ENCODE results near the gene LGR5.

LGR5 gene

GRCh38 chr12:71439613-71440344 is at the start of gene LGR5:
Gene LGR5, plus strand, starts transcription at chr12:71439798. Its CDS starts 283 bp downstream, at chr12:71440081.
- DNase-seq = peak in 53 of 56 donors; percentile 20 to 90 (median 72)

- DNase-seq = peak in 1 of 56 donors; percentile 2
These were observed 47.0 kb upstream of the LGR5 start for GRCh38 chr12:71392521-71393145.

- no peak for DNase-seq
These were observed 46.0 kb upstream of the LGR5 start for GRCh38 chr12:71393625-71394024.

- no peak for DNase-seq
These were observed 42.1 kb upstream of the LGR5 start for GRCh38 chr12:71397433-71397954.

GRCh38 chr12:71399197-71399596 is 40.4 kb upstream of the LGR5 start:
- DNase-seq = no peak

GRCh38 chr12:71400481-71400880 is 39.1 kb upstream of the LGR5 start:
- DNase-seq = no peak

GRCh38 chr12:71405884-71406283 is 33.7 kb upstream of the LGR5 start:
- no peak for DNase-seq

GRCh38 chr12:71407732-71408131 is 31.9 kb upstream of the LGR5 start:
- no peak for DNase-seq

GRCh38 chr12:71410844-71411243 is 28.8 kb upstream of the LGR5 start:
- DNase-seq = no peak

GRCh38 chr12:71411635-71412034 is 28.0 kb upstream of the LGR5 start:
- DNase-seq = no peak

GRCh38 chr12:71415336-71416231 is 24.0 kb upstream of the LGR5 start:
- DNase-seq = peak in 7 of 56 donors; percentile 0 to 28 (median 7)

GRCh38 chr12:71417181-71417580 is 22.4 kb upstream of the LGR5 start:
- no peak for DNase-seq

- no peak for DNase-seq
These were observed 18.7 kb upstream of the LGR5 start for GRCh38 chr12:71420775-71421406.

- no peak for DNase-seq
These were observed 13.9 kb upstream of the LGR5 start for GRCh38 chr12:71425568-71426299.

- no peak for DNase-seq
These were observed 13.1 kb upstream of the LGR5 start for GRCh38 chr12:71426300-71427047.

- DNase-seq = no peak
These were observed 8.8 kb upstream of the LGR5 start for GRCh38 chr12:71430756-71431155.

- DNase-seq = no peak
These were observed 7.6 kb upstream of the LGR5 start for GRCh38 chr12:71431991-71432390.

- no peak for DNase-seq
These were observed 6.7 kb upstream of the LGR5 start for GRCh38 chr12:71432936-71433335.

- DNase-seq = no peak
These were observed 2.9 kb upstream of the LGR5 start for GRCh38 chr12:71436696-71437095.
